ENCODE measurements around the gene ARID3A.

DNA sequence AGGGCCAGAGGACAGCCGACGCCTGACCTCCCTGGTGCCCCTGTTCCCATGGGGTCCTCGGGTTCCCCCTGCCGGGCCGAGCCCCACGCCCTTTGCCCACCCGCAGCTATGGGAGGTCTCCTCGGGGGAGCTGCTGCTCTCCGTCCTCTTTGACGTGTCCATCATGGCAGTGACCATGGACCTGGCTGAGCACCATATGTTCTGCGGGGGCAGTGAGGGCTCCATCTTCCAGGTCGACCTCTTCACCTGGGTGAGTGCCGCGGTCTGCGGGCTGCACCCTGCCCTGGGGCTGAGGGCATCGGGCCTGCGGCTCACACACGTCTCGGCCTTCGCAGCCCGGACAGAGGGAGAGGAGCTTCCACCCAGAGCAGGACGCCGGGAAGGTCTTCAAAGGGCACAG lies 64.9 kb downstream of the ARID3A start:
- TF ChIP-seq CTCF (IDR thresholded peaks at IDR 0.05; ENCODE audit: control extremely low read depth in 1 of 3, insufficient read depth in 1 of 3, low read depth in 1 of 3, low read length in 3 of 3): no peak
- TF ChIP-seq EGR1 (IDR thresholded peaks at IDR 0.05; ENCODE audit: borderline replicate concordance, low read depth, low read length): no peak
- TF ChIP-seq MAX (IDR thresholded peaks at IDR 0.05): no peak
- TF ChIP-seq POLR2A (IDR thresholded peaks at IDR 0.05; ENCODE audit: control extremely low read depth in 1 of 2, low read depth in 2 of 2, low read length in 2 of 2): no peak
- no peak for TF ChIP-seq MAFK (IDR thresholded peaks at IDR 0.05; ENCODE audit: low read depth, low read length)
- TF ChIP-seq CHD1 (IDR thresholded peaks at IDR 0.05; ENCODE audit: low read depth, low read length): no peak
- no peak for TF ChIP-seq TEAD4 (IDR thresholded peaks at IDR 0.05; ENCODE audit: low read depth, low read length)
- TF ChIP-seq ASH2L (IDR thresholded peaks at IDR 0.05; ENCODE audit: low read length): no peak
- no peak for TF ChIP-seq CEBPB (IDR thresholded peaks at IDR 0.05; ENCODE audit: low read depth, low read length)
- TF ChIP-seq RXRA (IDR thresholded peaks at IDR 0.05; ENCODE audit: insufficient read depth, low read depth, low read length): no peak
- TF ChIP-seq KDM1A (IDR thresholded peaks at IDR 0.05; ENCODE audit: borderline replicate concordance, low read length): no peak
- TF ChIP-seq, protein P1, sequence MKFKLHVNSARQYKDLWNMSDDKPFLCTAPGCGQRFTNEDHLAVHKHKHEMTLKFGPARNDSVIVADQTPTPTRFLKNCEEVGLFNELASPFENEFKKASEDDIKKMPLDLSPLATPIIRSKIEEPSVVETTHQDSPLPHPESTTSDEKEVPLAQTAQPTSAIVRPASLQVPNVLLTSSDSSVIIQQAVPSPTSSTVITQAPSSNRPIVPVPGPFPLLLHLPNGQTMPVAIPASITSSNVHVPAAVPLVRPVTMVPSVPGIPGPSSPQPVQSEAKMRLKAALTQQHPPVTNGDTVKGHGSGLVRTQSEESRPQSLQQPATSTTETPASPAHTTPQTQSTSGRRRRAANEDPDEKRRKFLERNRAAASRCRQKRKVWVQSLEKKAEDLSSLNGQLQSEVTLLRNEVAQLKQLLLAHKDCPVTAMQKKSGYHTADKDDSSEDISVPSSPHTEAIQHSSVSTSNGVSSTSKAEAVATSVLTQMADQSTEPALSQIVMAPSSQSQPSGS (IDR thresholded peaks at IDR 0.05; ENCODE audit: low read length): no peak
- TF ChIP-seq EP300 (IDR thresholded peaks at IDR 0.05; ENCODE audit: borderline replicate concordance in 1 of 2, low read depth in 2 of 2, low read length in 2 of 2): no peak
